ENCODE measurements around the gene IL2RA. TPM values are rescaled to one million over a fixed set of nuclear protein-coding genes. Genes with fewer than 3 reads are reported as not detected.
A peak's percentile ranks its signal among the peaks of the same experiment; 100 is the strongest.

Gene IL2RA
- total RNA-seq (10 to 100 TPM in 3 of 9 donors, 1 to 10 TPM in 3, under 1 TPM in 2, not detected in 1; 0.14 to 57.9 (median 6.9) TPM), polyA plus RNA-seq (1 to 10 TPM in 2 of 3 donors, under 1 TPM in 1; 0.24 to 1.7 (median 1.3) TPM)
- long read RNA-seq, donor 1, result 0 reads
- long read RNA-seq, donor 2, partial matches to known transcripts, result 0 of 39 reads
- long read RNA-seq, donor 2, other reads (novel, unspliced or antisense), result 39 of 39 reads
- long read RNA-seq, donor 3, result 0 reads
- long read RNA-seq, donor 4, transcript IL2RA-203 (8 exons, 3,176 nt), result major isoform, 6 of 13 reads
- long read RNA-seq, donor 4, partial matches to known transcripts, result 1 of 13 reads
- long read RNA-seq, donor 4, other reads (novel, unspliced or antisense), result 4 of 13 reads
- long read RNA-seq, donor 5, transcript IL2RA-203 (8 exons, 3,176 nt), result major isoform, 5 of 7 reads
- long read RNA-seq, donor 5, partial matches to known transcripts, result 0 of 7 reads
- long read RNA-seq, donor 5, other reads (novel, unspliced or antisense), result 1 of 7 reads
- long read RNA-seq, donor 6, partial matches to known transcripts, result 0 of 1 reads
- long read RNA-seq, donor 6, other reads (novel, unspliced or antisense), result 0 of 1 reads
- long read RNA-seq, donor 7, result 0 reads
- long read RNA-seq, donor 8, partial matches to known transcripts, result 45 of 111 reads
- long read RNA-seq, donor 8, other reads (novel, unspliced or antisense), result 66 of 111 reads
- long read RNA-seq, donor 9, result 0 reads
- long read RNA-seq, donor 10, result 0 reads

DNA sequence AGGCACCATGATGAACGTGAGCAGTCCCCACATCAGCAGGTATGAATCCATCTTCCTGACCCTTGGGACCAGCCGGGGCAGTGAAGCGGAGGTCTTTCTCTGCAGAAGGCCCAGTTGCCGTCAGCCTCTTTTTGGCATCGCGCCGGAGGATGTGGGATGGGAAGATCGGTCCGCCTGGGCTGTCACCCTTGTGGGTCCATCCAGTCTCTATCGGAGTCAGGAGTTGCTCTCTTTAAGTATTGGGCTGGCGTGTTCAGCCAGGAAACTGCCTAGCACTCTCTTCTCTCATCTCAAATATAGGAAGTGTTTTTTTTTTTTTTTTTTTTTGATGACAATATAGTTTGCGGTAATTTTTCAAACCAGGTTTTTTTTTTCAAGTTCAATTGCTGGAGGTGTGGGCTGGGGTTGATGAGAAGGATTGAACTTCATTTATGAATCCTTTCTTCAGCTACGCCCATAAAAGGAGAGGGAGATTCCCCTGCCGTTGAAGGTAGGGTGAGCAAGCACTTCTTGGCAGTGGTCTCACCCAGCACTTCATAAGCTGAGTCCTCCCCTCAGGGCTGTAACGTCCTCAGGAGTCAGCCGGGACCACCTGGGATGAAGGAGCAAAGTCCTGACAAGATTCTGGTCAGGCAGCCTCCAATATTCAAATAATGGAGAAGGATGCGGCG is at the start of gene IL2RA:
TSS of gene IL2RA (minus strand) at position 267 of the 671 bp plus-strand sequence. CDS start at position 51, 216 bp downstream.
- 70 to 81% (median 76%) methylated on average over 17 to 18 of the region's 18 CpGs for WGBS, 4 donors
- peak in 3 of 7 donors; percentile 21 to 50 (median 33) for DNase-seq
- Histone ChIP-seq H3K27me3 (no peaks in the 10 kb centered on the region), H3K4me3 (no peak within 1 kb of the TSS), H3K27ac (no peak within 1 kb of the TSS), H3K4me1 (replicated peaks in 1 of 2) (peaks cover 0 to 17% of the 10 kb centered on the region in 2 donors), H3K9me3 (replicated peaks in 1 of 3) (no peaks in the 10 kb centered on the region), H3K36me3 (replicated peaks in 1 of 2) (no peaks in the 10 kb centered on the region)
- TF ChIP-seq CTCF (IDR thresholded peaks at IDR 0.05) (no peak), POLR2A (IDR thresholded peaks at IDR 0.05) (no peak)
- intact Hi-C loops (cut with DNase I), result no loop called here

DNA sequence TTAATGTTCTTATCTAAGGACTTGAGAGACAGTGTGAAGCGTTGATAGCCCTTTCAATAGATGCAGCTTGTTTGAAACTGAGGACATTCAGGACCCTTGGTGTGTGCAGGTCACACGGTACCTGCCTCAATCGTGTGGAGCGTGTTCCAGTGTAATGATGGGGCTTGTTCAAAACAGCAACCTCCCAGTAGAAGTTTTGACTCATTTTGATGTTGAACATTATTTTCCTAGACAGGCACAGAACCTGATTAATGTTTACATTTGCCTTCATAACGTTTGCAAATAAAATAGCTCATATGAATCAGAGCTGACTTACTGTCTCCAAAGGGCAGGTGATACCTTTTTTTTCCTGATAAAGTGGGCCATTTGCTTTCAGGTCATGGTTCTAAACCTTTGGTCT is 48.0 kb upstream of the IL2RA start:
- Histone ChIP-seq H3K27ac (no peak overlapping the region), H3K36me3 (replicated peaks in 1 of 2) (peaks cover 0 to 89% of the 10 kb centered on the region in 2 donors)

DNA sequence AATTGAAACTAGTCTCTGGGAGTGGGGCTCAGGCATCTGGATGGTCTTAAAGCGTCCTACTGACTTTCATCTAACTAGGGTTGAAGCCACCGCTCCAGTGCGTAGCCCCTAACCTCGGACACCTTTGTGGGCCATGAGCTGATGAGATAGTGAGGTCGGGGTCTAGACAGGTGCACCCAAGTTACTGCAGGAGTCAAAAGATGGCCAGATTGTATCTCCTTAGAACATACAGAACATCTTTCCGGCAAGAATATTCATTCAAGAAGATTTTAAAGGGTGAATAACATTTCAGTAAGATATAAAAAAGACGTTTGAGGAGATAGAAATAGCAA is 47.2 kb upstream of the IL2RA start:
- H3K27me3 ChIP-seq, result no peaks in the 10 kb centered on the region
- no peak overlapping the region for H3K4me3 ChIP-seq
- H3K27ac ChIP-seq, result no peak overlapping the region
- H3K4me1 ChIP-seq (replicated peaks in 1 of 2), result peaks cover 0 to 2% of the 10 kb centered on the region in 2 donors
- no peaks in the 10 kb centered on the region for H3K9me3 ChIP-seq (replicated peaks in 1 of 3)
- no peak for DNase-seq
- TF ChIP-seq POLR2A (IDR thresholded peaks at IDR 0.05) (no peak), CTCF (IDR thresholded peaks at IDR 0.05) (no peak)
- intact Hi-C loops (cut with DNase I), result loop anchor here (5.0 kb wide), 1 partner anchor 293 kb away; no protein-coding TSS in a partner anchor
- 72 to 82% (median 74%) methylated on average over 7 of the region's 7 CpGs for WGBS, 4 donors
- peaks cover 0 to 85% of the 10 kb centered on the region in 2 donors for H3K36me3 ChIP-seq (replicated peaks in 1 of 2)

More for the DNA sequence above, 48.0 kb upstream of the IL2RA start:
- H3K4me3 ChIP-seq, result no peak overlapping the region
- DNase-seq, result no peak
- intact Hi-C loops (cut with DNase I), result loop anchor here (5.0 to 10.0 kb wide), 2 partner anchors 42 to 105 kb away; no protein-coding TSS in a partner anchor
- TF ChIP-seq CTCF (IDR thresholded peaks at IDR 0.05) (no peak), POLR2A (IDR thresholded peaks at IDR 0.05) (no peak)
- H3K9me3 ChIP-seq (replicated peaks in 1 of 3), result no peaks in the 10 kb centered on the region
- 73 to 85% (median 78%) methylated on average over 5 of the region's 5 CpGs for WGBS, 4 donors
- peaks cover 0 to 9% of the 10 kb centered on the region in 2 donors for H3K4me1 ChIP-seq (replicated peaks in 1 of 2)
- no peaks in the 10 kb centered on the region for H3K27me3 ChIP-seq
